Liver (tissue), 9 donors: Measurements from ENCODE around the gene SUPT5H. TPM values are rescaled to one million over a fixed set of nuclear protein-coding genes. Genes with fewer than 3 reads are reported as not detected.

Experiments used
- DNase-seq: peaks from one replicate; pipeline ENCODE4 v3.0.0-alpha.2; 2017; ENCODE audit warnings: low spot score
- H3K27ac ChIP-seq, 2 donors: one replicate each; pipeline ENCODE4 v1.7.0; 2013; ENCODE audit warnings: inconsistent platforms in 2 of 2, low read length in 2 of 2, control low read depth in 1 of 2, low read depth in 1 of 2, mild to moderate bottlenecking in 1 of 2
- H3K27me3 ChIP-seq, 4 donors: one replicate each; pipeline versions ENCODE4 v1.6.1 to v1.7.0; 2013; ENCODE audit warnings: low read length in 3 of 4, inconsistent platforms in 1 of 4, mild to moderate bottlenecking in 1 of 4, moderate library complexity in 1 of 4; ENCODE audit not compliant: control insufficient read depth in 4 of 4, insufficient read depth in 4 of 4
- H3K36me3 ChIP-seq, 4 donors: one replicate each; pipeline versions ENCODE4 v1.6.1 to v1.7.0; 2013; ENCODE audit warnings: low read length in 3 of 4, mild to moderate bottlenecking in 3 of 4, low read depth in 1 of 4, moderate library complexity in 1 of 4; ENCODE audit not compliant: control insufficient read depth in 4 of 4, insufficient read depth in 3 of 4
- H3K4me1 ChIP-seq, 4 donors: one replicate each; pipeline versions ENCODE4 v1.6.1 to v1.7.0; 2013; ENCODE audit warnings: low read length in 3 of 4, mild to moderate bottlenecking in 3 of 4, moderate library complexity in 1 of 4; ENCODE audit not compliant: control insufficient read depth in 4 of 4, insufficient read depth in 4 of 4
- H3K4me3 ChIP-seq, 3 donors: one replicate each; pipeline versions ENCODE4 v1.6.1 to v1.7.0; 2013; ENCODE audit warnings: low read length in 3 of 3, control low read depth in 1 of 3, low read depth in 1 of 3, mild to moderate bottlenecking in 1 of 3
- H3K9ac ChIP-seq, 2 donors: one replicate each; pipeline ENCODE4 v1.7.0; 2013; ENCODE audit warnings: low read length in 2 of 2, mild to moderate bottlenecking in 2 of 2, moderate library complexity in 2 of 2, control low read depth in 1 of 2, low read depth in 1 of 2
- H3K9me3 ChIP-seq, 4 donors: one replicate each; pipeline versions ENCODE4 v1.6.1 to v1.7.0; 2013; ENCODE audit warnings: low read length in 3 of 4; ENCODE audit not compliant: control insufficient read depth in 4 of 4
- ATF3 ChIP-seq: IDR thresholded peaks from 2 replicates; pipeline ENCODE4 v1.6.1; 2016; ENCODE audit warnings: antibody characterized with exemption
- EGR1 ChIP-seq, 2 donors: IDR thresholded peaks; 2 replicates each; pipeline ENCODE4 v1.6.1; 2016 to 2018; ENCODE audit warnings: antibody characterized with exemption in 2 of 2, low read depth in 2 of 2
- FOXA1 ChIP-seq: IDR thresholded peaks from 2 replicates; pipeline ENCODE4 v1.6.1; 2016; ENCODE audit warnings: antibody characterized with exemption
- FOXA2 ChIP-seq: IDR thresholded peaks from 2 replicates; pipeline ENCODE4 v1.6.1; 2016; ENCODE audit warnings: antibody characterized with exemption
- GABPA ChIP-seq, 2 donors: IDR thresholded peaks in 1 of 2; conservative IDR thresholded peaks in 1 of 2; 2 replicates each; pipeline ENCODE4 v1.6.1; 2016; ENCODE audit warnings: antibody characterized with exemption in 2 of 2, mild to moderate bottlenecking in 1 of 2, moderate library complexity in 1 of 2
- HNF4A ChIP-seq, 2 donors: conservative IDR thresholded peaks; 2 replicates each; pipeline ENCODE4 v1.6.1; 2016; ENCODE audit warnings: antibody characterized with exemption in 2 of 2, mild to moderate bottlenecking in 2 of 2
- HNF4G ChIP-seq: IDR thresholded peaks from 2 replicates; pipeline ENCODE4 v1.6.1; 2016; ENCODE audit warnings: antibody characterized with exemption
- JUND ChIP-seq, 2 donors: IDR thresholded peaks; 2 replicates each; pipeline ENCODE4 v1.6.1; 2016; ENCODE audit warnings: antibody characterized with exemption in 2 of 2
- MAX ChIP-seq: IDR thresholded peaks from 2 replicates; pipeline ENCODE4 v1.6.1; 2016; ENCODE audit warnings: antibody characterized with exemption
- NR2F2 ChIP-seq: IDR thresholded peaks from 2 replicates; pipeline ENCODE4 v1.6.1; 2016; ENCODE audit warnings: antibody characterized with exemption
- RAD21 ChIP-seq, 2 donors: IDR thresholded peaks; 2 replicates each; pipeline ENCODE4 v1.6.1; 2016; ENCODE audit warnings: antibody characterized with exemption in 2 of 2, mild to moderate bottlenecking in 2 of 2
- REST ChIP-seq: IDR thresholded peaks from 2 replicates; pipeline ENCODE4 v1.6.1; 2016; ENCODE audit warnings: antibody characterized with exemption, mild to moderate bottlenecking
- RXRA ChIP-seq, 2 donors: IDR thresholded peaks; 2 replicates each; pipeline ENCODE4 v1.6.1; 2017 to 2018; ENCODE audit warnings: antibody characterized with exemption in 2 of 2, mild to moderate bottlenecking in 1 of 2
- SP1 ChIP-seq: IDR thresholded peaks from 2 replicates; pipeline ENCODE4 v1.6.1; 2018; ENCODE audit warnings: antibody characterized with exemption, mild to moderate bottlenecking
- TAF1 ChIP-seq: conservative IDR thresholded peaks from 2 replicates; pipeline ENCODE4 v1.6.1; 2016; ENCODE audit warnings: antibody characterized with exemption, mild to moderate bottlenecking
- YY1 ChIP-seq: IDR thresholded peaks from 2 replicates; pipeline ENCODE4 v1.6.1; 2016; ENCODE audit warnings: antibody characterized with exemption, mild to moderate bottlenecking
- ZBTB33 ChIP-seq: IDR thresholded peaks from 2 replicates; pipeline ENCODE4 v1.6.1; 2016; ENCODE audit warnings: antibody characterized with exemption
- WGBS: extraction: QIAGEN DNeasy Blood & Tissue Kit; methylation state at CpG from one replicate; pipeline ENCODE4 v1.1.7; 2013; 5-methylcytosine and 5-hydroxymethylcytosine counted together
- polyA plus RNA-seq, 2 donors: library from polyadenylated mRNA; stranded (reverse) in 1 of 2; unstranded in 1 of 2; fragments of 200-250 nt in 1 of 2; fragments of >200 nt in 1 of 2; fragmentation: Nextera tagmentation in 1 of 2; extraction: Ambion mirVana in 1 of 2; gene quantifications; one replicate each; pipeline versions ENCODE4 v1.2.1 to v1.2.3, GENCODE V29; 2013 to 2015
- total RNA-seq, 2 donors: library from RNA; depleted of rRNA; stranded (reverse); fragments of >200 nt; gene quantifications; one replicate each; pipeline ENCODE4 v1.2.3, GENCODE V29; 2014
- TF ChIP-seq, protein P1 (sequence below): fragments of 150-350 bp; IDR thresholded peaks from 2 replicates; pipeline ENCODE4 v1.5.1; 2017; ENCODE audit warnings: improper control_type of control experiment, low read depth, low read length; ENCODE audit not compliant: missing input control
- donor health status: healthy.
- donor health status: healthy.
- donor health status: healthy.
- donor health status: healthy.
- donor health status: healthy.

Gene SUPT5H
- total and polyA plus RNA-seq, 4 donors = 19.3 to 52.5 (median 45.2) TPM

GRCh38 chr19:39501340-39501739, 56.0 kb downstream of the SUPT5H start:
- Histone ChIP-seq H3K36me3 (no peaks in the 10 kb centered on the region), H3K27ac (no peak overlapping the region), H3K27me3 (peaks cover 2 to 10% (median 7%) of the 10 kb centered on the region in 4 donors), H3K4me1 (peaks cover 2 to 16% (median 9%) of the 10 kb centered on the region in 4 donors), H3K9ac (no peak overlapping the region), H3K9me3 (no peaks in the 10 kb centered on the region), H3K4me3 (no peak overlapping the region)
- DNase-seq = no peak
- TF ChIP-seq YY1 = no peak
- TF ChIP-seq HNF4G = no peak
- TF ChIP-seq ATF3 = no peak
- TF ChIP-seq SP1 = no peak
- TF ChIP-seq TAF1 = no peak
- no peak for TF ChIP-seq FOXA2
- no peak for TF ChIP-seq RAD21 (IDR thresholded peaks at IDR 0.05)
- TF ChIP-seq NR2F2 = no peak
- no peak for TF ChIP-seq ZBTB33
- TF ChIP-seq, protein P1, sequence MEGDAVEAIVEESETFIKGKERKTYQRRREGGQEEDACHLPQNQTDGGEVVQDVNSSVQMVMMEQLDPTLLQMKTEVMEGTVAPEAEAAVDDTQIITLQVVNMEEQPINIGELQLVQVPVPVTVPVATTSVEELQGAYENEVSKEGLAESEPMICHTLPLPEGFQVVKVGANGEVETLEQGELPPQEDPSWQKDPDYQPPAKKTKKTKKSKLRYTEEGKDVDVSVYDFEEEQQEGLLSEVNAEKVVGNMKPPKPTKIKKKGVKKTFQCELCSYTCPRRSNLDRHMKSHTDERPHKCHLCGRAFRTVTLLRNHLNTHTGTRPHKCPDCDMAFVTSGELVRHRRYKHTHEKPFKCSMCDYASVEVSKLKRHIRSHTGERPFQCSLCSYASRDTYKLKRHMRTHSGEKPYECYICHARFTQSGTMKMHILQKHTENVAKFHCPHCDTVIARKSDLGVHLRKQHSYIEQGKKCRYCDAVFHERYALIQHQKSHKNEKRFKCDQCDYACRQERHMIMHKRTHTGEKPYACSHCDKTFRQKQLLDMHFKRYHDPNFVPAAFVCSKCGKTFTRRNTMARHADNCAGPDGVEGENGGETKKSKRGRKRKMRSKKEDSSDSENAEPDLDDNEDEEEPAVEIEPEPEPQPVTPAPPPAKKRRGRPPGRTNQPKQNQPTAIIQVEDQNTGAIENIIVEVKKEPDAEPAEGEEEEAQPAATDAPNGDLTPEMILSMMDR = no peak
- no peak for TF ChIP-seq FOXA1
- TF ChIP-seq EGR1 (IDR thresholded peaks at IDR 0.05; ENCODE audit: low read depth in 2 of 2) = no peak
- TF ChIP-seq JUND (IDR thresholded peaks at IDR 0.05) = no peak
- TF ChIP-seq HNF4A (conservative IDR thresholded peaks at IDR 0.05) = no peak
- no peak for TF ChIP-seq RXRA (IDR thresholded peaks at IDR 0.05)
- no peak for TF ChIP-seq MAX
- TF ChIP-seq REST = no peak
- TF ChIP-seq GABPA (IDR thresholded peaks at IDR 0.05 in 1 of 2, conservative IDR thresholded peaks at IDR 0.05 in 1 of 2) = no peak
- 73% methylated on average over 5 of the region's 5 CpGs for WGBS
